NOMO-1 treated with DMSO at 0.1 percent for 48 hours (cell line): ENCODE measurements around the gene AGXT.

ENCODE experiments used
- DNase-seq: peaks from one replicate; lab custom pipeline; 2025; ENCODE audit not compliant: unreplicated experiment; lab: John Stamatoyannopoulos, UW

Gene AGXT

GRCh38 chr2:240869109-240869955 lies 708 bp downstream of the AGXT start:
- DNase-seq: no peak

DNA sequence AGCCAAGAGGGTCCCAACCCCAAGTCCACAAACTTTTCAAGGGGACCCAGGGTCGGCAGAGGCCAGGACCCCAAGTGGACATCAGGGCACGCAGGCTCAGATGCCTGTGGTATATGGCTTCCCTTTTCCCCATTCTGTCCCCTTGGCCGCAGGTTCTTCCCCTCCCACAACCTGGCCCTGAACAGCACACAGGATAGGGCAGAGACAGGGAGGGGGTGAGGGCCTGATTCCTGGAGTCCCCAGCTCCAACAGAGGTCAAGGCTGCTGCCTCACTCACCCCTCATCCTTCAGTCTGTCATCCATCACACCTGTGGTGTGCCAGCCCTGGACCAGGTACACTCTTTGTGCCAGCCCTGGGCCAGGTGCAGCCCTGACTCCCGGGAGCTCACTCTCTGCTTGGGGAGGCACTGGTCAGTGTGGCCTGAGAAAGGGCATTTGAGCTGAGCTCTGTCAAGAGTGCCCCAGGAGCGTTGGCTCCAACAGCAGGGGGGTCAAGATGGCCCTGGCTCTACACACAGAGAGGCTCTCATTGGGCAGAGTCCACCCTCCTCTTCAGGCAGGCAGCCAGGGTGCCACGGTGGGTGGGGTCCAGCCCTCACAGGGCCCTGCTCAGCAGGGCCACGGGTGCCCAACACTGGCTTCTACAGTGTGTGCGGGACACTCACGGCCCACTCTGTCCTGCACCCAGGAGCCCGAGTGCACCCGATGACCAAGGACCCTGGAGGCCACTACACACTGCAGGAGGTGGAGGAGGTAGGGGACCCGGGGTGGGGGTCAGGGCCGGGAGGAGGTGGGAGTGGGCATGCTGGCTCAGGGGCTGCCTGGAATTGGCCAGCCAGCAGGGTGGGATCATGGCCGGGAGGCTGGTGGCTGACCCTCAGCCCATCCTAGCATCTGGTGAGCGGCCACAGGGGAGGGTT lies 1.6 kb downstream of the AGXT start:
- DNase-seq: no peak

DNA sequence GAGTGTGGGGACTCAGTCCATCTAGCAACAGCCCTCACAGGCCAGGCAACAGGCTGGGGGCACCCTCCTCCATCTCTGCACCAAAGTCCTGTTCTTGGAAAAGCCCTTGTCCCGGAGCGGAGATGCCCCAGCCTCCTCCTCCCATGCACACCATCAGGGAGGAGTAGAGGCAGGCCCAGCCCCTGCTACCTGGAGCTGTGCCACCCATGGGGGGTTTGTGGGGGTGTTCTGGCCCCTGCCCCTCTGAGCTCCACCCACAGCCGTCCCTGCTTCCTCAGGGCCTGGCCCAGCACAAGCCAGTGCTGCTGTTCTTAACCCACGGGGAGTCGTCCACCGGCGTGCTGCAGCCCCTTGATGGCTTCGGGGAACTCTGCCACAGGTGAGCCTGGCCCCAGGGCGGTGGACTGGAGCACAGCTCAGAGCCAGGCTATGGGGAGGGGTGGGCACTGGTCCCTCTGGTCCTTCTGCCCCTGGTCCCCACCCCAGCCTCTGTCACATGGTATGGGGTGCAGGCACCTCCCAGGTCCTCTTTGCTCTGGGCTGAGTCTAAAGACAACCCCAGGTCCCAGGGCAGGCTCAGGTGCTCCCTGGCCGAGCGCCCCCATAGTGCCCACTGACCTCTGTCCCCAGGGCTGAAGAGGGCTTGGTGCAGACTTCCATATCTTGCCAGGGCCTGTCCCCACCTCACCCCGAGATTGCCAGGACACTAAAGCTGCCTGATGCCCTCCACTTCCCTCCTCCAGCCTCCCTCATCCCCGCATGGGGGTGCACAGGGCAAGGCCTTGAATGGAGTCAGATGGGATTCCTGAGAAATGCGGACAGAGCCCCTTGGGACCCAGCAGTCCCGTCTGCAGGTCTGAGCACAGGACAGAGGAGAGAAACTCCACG lies 2.7 kb downstream of the AGXT start:
- no peak for DNase-seq

- DNase-seq: no peak
Observed at GRCh38 chr2:240872317-240873097, 3.9 kb downstream of the AGXT start.

DNA sequence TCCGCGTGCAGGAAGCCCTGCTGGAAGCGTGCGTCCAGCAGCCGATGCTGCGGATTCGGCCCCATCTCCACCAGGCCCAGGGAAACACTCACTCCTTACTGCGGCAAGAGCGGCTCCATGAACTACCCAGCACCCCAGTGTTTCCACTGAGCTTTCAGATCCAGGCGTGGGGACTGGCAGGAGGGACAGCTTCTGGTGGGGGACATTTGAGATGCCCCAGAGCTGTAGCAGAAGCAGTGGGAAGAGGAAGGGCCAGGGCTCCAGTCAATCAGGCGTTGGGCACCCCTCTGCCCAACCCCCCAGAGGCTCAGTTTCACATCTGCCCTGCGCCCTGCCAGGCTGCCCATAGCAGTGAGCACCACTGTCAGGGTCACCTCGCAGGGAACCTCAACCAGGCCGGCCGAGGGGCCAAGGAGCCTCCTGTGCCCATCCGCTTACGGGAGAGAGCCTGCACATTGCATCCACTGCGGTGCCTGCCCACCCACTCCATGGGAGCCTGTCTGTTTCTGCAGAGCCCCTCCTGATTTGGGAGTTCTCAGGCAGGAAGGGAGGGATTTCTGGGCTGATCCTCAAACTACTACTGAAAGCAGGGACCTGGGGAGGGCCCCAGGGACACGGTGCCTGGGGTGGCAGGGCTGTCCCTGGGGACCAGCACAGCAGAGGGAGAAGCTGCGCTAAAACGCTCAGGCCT lies 4.6 kb downstream of the AGXT start:
- DNase-seq: no peak

- no peak for DNase-seq
Observed at GRCh38 chr2:240873805-240874714, 5.4 kb downstream of the AGXT start.

GRCh38 chr2:240874715-240875227 lies 6.1 kb downstream of the AGXT start:
- no peak for DNase-seq

GRCh38 chr2:240875228-240876034 lies 6.8 kb downstream of the AGXT start:
- no peak for DNase-seq

DNA sequence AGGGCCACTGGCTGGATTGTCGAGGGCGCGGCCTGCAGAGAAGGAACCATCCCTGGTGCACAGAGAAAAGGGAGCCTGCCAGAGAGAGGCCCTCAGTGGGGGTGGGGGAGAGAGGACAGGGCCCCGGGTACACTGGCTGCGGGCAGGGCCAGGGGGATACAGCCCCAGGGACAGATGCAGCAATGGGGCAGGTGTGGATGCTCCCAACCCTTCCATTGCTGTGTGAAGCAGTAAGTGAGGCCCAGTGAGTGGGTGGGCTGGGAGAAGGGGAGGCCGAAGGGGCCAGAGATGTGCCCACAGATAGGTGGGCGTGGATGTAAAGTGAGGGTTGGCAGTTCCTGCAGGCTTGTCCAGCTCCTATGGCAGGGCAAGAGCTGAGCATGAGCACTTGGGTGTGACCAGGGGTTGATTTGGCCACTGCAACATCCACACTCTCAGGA lies 7.4 kb downstream of the AGXT start:
- DNase-seq: no peak

DNA sequence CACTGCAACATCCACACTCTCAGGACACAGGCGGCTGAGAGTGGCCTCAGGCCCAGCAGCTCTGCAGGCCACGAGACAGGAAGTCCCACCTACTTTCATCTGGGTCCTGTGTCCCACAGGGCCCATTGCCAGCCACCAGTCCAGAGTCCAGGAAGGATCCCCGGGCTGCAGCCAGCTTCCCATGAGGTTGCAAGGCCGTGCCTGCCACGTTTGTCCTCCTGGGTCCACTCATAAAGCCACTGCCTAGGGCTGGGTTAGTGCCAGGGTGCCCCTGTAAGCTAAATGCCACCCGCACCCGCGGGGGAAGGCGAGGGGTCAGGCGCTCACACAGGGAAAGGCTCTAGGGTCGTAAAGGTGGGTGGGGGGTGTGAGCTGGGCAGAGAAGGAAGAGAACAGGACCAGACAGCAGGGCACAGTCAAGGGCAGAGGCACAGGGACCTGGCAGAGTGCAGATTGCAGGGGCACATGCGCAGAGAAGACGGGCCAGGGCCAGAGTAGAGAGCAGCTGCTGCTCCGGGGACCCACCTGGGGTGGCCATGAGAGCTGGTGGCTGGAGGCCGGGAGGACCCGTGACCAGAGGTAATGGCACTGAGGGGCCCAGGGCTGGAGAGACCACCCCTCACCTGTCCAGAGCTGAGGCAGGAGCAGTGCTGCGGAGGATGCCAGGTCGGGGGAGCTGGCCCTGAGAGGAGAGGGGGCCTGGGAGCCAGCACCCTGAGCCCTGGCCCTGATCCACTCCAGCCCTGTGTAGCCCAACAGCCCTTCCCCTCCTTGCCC lies 8.0 kb downstream of the AGXT start:
- DNase-seq: no peak

DNA sequence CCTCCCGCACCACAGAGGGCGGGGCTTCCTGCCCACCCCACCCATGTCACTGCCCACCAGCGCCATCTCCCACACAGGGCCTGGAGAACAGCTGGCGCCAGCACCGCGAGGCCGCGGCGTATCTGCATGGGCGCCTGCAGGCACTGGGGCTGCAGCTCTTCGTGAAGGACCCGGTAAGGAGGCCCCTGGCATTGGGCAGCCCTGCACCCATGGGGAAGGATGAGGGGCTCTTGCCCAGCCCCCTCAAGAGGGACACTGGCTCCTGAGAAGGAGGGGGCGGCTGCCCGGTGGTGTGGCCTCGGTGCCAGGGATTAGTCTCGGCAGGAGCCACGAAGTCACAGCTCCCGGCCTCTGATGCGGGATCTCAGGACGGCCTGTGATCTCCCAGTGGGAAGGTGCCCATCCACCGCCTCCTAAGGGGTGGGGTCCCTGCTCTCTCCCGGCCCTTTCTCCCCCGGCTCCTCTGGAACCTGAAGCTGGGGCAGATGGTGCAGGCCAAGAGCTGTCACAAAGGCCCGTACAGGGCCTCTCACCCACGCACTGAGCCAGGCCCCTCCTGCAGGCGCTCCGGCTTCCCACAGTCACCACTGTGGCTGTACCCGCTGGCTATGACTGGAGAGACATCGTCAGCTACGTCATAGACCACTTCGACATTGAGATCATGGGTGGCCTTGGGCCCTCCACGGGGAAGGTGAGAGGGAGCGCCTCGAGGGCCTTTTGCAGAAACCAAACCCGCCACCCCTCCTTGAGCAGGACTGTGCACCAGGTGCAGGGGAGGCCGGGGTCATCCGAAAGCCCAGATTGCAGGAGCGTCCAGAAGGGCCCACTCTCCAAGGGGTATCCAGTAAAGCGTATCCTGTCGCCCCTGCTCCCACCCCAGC lies 9.1 kb downstream of the AGXT start:
- no peak for DNase-seq

GRCh38 chr2:240878341-240878936 lies 9.8 kb downstream of the AGXT start:
- DNase-seq: no peak

- DNase-seq: no peak
Observed at GRCh38 chr2:240879105-240879504, 10.5 kb downstream of the AGXT start.

DNA sequence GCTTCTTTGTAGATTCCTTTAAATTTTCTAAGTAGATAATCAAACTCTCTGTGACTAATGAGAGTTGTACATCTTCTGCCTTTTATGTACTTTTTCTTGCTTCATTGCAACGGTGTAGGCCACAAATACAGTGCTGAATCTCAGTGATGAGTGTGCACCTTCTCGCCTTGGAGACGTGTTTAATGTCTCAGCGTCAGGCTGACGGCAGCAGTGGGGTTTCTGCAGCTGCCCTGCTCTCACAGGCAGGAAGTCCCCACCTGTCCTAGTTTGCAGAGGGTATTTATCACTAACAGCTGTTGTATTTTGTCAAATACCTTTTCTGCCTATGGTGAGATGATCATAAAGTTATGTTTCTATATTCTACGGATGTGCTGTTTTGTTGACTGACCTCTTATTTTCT lies 13.3 kb downstream of the AGXT start:
- DNase-seq: no peak

GRCh38 chr2:240884221-240884620 lies 15.6 kb downstream of the AGXT start:
- DNase-seq: no peak
